Measurements from ENCODE around the gene MSI2.

The MSI2 gene

DNA sequence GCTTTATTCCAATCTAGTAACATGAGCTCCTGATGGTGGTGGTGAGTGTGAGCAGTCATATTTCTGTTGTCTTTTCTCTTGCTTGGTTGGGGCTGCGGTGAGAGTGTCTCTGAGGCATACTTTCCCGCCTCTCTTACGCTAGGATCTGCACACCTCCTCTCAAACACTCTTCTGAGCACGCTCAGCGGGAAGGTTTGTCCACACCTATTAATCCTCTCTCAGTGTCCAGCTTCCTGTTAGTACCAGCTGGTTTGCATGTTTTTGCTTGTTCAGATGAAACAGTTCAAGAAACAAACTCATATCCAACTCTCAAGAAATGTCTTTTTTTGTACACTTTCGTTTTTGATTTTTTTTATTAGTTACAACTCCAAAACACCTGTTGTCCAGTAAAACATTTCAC lies 399.2 kb downstream of the MSI2 start:
- no peak for DNase-seq

GRCh38 chr17:57657211-57657610 lies 400.9 kb downstream of the MSI2 start:
- no peak for DNase-seq

DNA sequence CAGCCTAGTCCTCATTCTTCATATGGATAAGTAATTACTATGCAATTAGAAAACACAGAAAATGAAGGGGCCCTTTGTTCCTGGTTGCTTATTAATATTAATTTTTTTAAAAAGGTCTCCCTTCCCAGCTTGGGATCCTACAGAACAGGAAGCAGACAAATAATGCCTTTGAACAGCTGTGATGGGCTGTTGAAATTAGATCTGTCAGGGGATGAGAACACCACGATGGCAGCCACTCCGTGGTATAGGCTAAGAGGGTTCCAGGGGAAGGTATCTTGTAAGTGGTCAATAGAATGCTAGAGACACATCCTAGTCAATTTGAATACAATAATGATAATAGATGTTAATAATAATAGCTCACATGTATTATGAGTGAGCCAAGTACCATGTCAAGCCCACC lies 405.7 kb downstream of the MSI2 start:
- DNase-seq: no peak

DNA sequence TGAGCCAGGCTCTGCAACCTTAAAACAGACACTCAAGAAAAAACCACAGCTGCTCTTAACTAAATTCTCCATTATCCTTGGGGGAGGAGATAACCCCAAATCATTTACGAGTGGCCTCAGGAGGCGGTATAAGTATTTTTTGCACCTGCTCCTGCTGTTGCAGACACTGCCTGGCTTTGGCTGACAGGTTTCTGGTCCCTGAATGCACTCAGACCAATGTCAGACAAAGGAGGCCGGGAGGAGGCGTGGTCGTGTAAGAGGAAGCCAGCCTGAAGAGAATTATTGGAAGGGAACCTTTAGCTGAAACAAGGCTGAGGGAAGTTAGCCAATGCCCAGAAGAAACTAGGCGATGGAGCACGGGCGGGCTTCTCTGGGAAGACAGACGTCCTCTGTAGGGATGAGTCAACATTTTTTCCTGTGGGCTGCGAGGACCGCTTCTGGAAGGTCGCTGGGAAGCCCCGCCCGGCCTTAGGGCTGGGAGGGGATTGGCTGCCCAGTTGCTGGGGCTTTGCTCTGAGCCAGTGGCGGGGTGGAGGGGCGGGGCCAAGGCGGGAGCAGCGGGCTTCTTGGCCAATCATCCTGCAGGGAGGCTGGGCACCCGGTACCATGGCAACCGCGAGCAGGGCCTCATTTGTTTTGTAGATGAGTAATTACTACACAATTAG lies 406.5 kb downstream of the MSI2 start:
- DNase-seq: peak in 1 of 6 experiments; percentile 14

GRCh38 chr17:57663326-57664070 lies 407.2 kb downstream of the MSI2 start:
- DNase-seq: no peak

DNA sequence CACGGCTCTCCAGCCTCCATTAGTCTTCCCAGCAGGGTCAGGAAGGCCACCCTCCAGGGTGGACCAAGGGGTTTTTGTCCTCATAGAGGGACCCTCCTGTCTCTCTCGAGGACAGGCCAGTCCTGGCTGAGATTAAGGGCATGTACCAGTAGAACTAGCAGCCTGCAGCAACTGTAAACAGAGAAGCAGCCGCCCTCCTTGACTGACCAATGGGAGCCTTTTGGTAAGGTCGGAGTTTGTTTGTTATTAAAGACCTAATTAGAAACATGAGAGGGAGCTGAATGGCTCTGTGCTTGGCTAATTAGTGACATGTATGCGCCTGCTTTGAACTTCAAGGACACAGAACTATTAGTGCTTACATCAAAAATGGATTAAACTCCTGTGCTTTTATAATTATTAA lies 408.8 kb downstream of the MSI2 start:
- DNase-seq: no peak

GRCh38 chr17:57665696-57666095 lies 409.4 kb downstream of the MSI2 start:
- DNase-seq: no peak

DNA sequence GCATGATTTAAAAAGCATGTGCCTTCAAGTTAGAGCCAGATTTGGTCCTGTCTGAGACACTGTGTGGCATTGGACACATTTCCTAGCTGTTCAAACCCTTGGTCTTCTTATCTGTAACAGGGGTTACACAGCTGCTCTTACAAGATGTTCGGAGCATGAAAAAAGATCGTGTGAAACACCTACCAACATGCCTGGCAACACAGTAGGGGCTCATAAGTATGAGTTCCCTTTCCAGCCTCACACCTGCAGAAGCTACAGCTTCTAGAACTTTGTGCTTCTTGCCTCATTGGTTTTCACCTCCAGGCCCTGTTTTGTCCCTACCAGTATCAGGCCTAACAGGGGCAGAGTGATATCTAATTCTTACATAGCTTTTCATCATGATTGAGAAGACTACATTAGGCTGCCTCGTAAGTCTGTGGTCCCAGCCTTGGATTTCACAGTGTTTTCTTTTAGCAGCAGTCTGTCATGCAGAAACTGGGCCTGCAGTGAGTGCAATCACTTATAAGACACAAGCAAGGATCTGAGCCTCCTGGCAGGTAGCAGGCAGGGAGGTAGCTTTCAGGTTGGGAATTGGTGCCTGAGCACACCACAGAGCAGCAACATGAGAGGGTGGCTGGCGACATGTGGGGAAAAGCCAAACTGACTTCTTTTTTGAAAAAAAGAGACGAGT lies 410.0 kb downstream of the MSI2 start:
- DNase-seq: no peak

DNA sequence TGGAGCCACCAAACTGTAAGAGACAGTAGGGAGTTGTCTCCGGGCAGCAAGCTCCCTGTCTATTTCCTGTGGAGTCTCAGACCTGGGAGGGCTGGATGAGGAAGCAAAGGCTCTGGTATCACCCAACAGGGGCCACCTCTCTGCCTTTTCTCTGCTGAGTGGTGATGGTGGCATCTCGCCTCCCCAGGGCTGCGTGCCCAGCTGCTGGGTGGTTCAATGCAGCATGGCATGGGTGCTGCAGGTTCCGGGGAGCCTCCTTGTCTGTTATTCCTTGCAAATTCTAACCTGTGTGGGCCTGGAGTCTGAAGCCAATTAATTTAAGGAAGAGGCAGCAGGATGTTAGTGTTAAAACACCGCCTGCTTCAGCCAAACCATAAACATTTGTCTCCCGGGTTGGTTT lies 410.6 kb downstream of the MSI2 start:
- no peak for DNase-seq

DNA sequence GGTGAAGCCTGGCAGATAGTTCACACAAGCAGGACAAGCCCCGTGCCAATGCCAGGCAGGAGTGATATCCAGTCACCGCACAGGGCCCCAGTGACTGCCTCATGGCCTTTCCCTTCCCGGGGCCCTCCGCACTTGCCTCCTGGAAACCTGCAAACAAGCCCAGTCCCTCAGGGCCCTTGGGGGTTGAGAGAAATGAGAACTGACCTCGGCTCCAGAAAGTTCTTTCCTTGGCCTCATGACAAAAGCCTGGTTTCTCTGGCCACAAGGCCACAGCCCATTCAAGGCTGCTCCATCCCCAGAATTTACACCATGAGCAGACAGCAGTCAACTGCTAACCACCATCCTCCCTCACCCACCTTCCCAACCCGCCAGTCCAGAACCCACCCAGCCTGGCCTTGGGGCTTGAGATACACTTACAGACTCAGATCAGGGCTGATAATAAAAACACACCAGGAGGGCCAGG lies 411.2 kb downstream of the MSI2 start:
- no peak for DNase-seq

DNA sequence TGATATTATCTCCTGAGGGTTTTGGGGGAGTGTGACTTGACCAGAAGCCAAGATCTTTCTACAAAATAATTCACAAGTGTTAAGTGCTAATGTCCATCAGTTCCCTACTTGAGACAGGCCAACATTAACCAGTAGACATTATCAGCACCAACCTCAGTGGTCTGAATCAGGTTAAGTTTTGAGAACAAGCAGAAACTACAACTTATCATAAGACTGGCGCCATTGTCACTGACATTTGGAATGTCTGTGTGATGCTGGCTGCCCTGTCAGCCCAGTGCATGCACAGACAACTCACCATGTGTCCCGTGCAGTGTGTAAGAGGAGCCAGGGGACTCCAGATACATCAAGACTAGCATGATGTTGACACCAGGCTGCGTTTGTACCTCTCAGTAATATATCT lies 412.0 kb downstream of the MSI2 start:
- DNase-seq: no peak

GRCh38 chr17:57669671-57670529 lies 413.6 kb downstream of the MSI2 start:
- DNase-seq: no peak

DNA sequence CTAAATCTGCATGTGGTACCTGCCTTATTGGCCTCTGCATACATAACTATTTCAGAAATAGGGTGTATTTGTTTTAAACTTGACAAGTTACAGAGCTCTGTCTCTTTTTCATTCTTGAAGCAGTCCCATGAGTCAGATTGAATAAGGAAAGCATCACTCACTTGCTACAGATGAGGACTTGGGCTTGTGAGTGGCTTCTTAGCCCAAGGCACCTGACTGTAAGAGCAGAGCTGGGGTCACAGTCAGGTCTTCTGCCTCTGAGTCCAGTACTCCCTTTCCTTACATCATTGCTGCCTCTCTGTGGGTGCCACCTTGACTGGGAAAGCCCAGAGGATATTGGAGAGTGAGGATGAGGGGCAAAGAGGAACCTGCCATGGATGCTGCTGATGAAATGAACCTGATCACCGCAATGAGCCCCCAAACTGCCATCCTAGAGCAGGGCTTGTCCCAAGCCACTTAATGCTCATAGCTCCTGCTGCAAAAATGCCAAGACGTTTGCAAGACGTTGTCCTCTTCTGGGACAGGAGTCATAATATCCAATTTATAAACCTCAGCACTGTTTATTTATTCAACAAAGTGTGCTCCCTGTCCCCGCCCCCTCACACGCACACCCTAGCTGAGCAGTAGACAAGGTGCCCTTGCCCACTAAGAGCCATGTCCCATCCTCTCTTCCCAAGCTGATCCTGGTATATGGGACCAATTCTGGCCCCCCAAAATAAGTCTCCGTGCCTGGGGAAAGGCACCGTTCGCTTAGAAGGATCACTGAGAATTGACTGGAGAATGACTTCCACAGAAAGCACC lies 414.6 kb downstream of the MSI2 start:
- no peak for DNase-seq

- DNase-seq: peak; percentile 35 to 72 (median 48)
These were observed 415.6 kb downstream of the MSI2 start for GRCh38 chr17:57671667-57672632.

GRCh38 chr17:57672971-57673370 lies 416.6 kb downstream of the MSI2 start:
- DNase-seq: no peak

- DNase-seq: no peak
These were observed 418.6 kb downstream of the MSI2 start for GRCh38 chr17:57674894-57675293.

- no peak for DNase-seq
These were observed 419.4 kb downstream of the MSI2 start for GRCh38 chr17:57675427-57676387.

DNA sequence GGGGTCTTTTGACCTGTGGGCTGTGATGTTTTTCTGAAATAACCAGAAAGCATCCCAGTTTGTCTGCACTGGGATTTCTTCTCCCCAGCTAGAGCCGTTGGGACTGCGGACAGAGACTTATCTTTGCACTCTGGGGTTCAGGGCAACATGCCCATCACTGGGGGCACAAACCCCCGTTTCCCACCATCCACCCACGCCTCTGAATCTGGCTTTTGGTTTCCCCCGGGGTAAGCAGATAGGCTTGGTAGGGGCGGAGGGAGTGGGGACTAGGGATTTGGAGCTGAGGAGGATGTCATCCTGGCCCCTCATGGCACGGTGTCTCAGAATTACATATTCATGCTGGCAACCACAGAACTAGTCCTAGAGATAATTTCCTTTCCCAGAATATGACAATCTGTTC lies 420.2 kb downstream of the MSI2 start:
- no peak for DNase-seq

- no peak for DNase-seq
These were observed 421.0 kb downstream of the MSI2 start for GRCh38 chr17:57677301-57677700.

GRCh38 chr17:57677858-57678257 lies 421.5 kb downstream of the MSI2 start:
- no peak for DNase-seq

Data from stimulated activated naive CD4-positive, alpha-beta T cell (primary cell).